WERI-Rb-1 (cell line): ENCODE measurements around the gene TBC1D13.
"Not testable (repeated sequence)": the region's sequence is repeated elsewhere in the genome, so short reads cannot be mapped to it uniquely, and the experiment has no call there.

Experiments
- DNase-seq: peaks from one replicate; pipeline ENCODE4 v3.0.0-alpha.2; 2020
- H3K27ac ChIP-seq: fragments of 250-450 bp; sonication (Bioruptor Pico); 2 replicates; pipeline ENCODE4 v1.5.1; 2020; ENCODE audit warnings: mild to moderate bottlenecking, moderate library complexity
- H3K27me3 ChIP-seq: fragments of 250-450 bp; sonication (Bioruptor Pico); 2 replicates; pipeline ENCODE4 v1.5.1; 2021; ENCODE audit warnings: mild to moderate bottlenecking, low read depth, moderate library complexity; ENCODE audit not compliant: insufficient read depth, severe bottlenecking
- H3K36me3 ChIP-seq: fragments of 250-450 bp; sonication (Bioruptor Pico); 2 replicates; pipeline ENCODE4 v1.5.1; 2020; ENCODE audit warnings: mild to moderate bottlenecking, moderate library complexity
- H3K4me3 ChIP-seq: 2 replicates; pipeline ENCODE4 v1.5.1; 2011; ENCODE audit warnings: low read depth, mild to moderate bottlenecking, control low read depth, low read length
- H3K9me3 ChIP-seq: fragments of 250-450 bp; sonication (Bioruptor Pico); 2 replicates; pipeline ENCODE4 v1.5.1; 2021; ENCODE audit warnings: mild to moderate bottlenecking, moderate library complexity; ENCODE audit not compliant: severe bottlenecking
- CTCF ChIP-seq: IDR thresholded peaks from 2 replicates; pipeline ENCODE4 v1.5.1; 2011; ENCODE audit warnings: low read depth, mild to moderate bottlenecking, control low read depth, inconsistent platforms, low read length

Gene TBC1D13

GRCh38 chr9:128770286-128771030, 16.6 kb upstream of the TBC1D13 start:
- H3K27ac ChIP-seq, result no peak overlapping the region; the same call in 1 of the 2 replicates
- DNase-seq, result no peak
- no peak for TF ChIP-seq CTCF

GRCh38 chr9:128771094-128771721, 15.8 kb upstream of the TBC1D13 start:
- Histone ChIP-seq H3K4me3 (peak overlapping the region; percentile 79), H3K36me3 (peaks cover 10% of the 10 kb centered on the region), H3K27ac (peak overlapping the region; percentile 82), H3K27me3 (no peaks in the 10 kb centered on the region), H3K9me3 (peaks cover 6% of the 10 kb centered on the region)
- no peak for DNase-seq
- no peak for TF ChIP-seq CTCF

More at GRCh38 chr9:128770286-128771030, 16.6 kb upstream of the TBC1D13 start:
- H3K4me3 ChIP-seq, result peak overlapping the region; percentile 79
- peaks cover 10% of the 10 kb centered on the region for H3K36me3 ChIP-seq
- H3K27me3 ChIP-seq, result no peaks in the 10 kb centered on the region
- H3K9me3 ChIP-seq, result no peaks in the 10 kb centered on the region

GRCh38 chr9:128771745-128772519, 15.1 kb upstream of the TBC1D13 start, which contains the start of gene ZER1:
ZER1 (minus strand) TSS chr9:128771927; CDS start chr9:128755565, 16,362 bp downstream.
- peak within 1 kb of the TSS; percentile 79 for H3K4me3 ChIP-seq
- peaks cover 7% of the 10 kb centered on the region for H3K9me3 ChIP-seq
- DNase-seq, result peak; percentile 94
- TF ChIP-seq CTCF, result no peak
- H3K27ac ChIP-seq, result peak within 1 kb of the TSS; percentile 82
- peaks cover 10% of the 10 kb centered on the region for H3K36me3 ChIP-seq
- no peaks in the 10 kb centered on the region for H3K27me3 ChIP-seq

- DNase-seq, result no peak
- H3K4me3 ChIP-seq, result no peak overlapping the region
- peaks cover 17% of the 10 kb centered on the region for H3K9me3 ChIP-seq
- no peaks in the 10 kb centered on the region for H3K27me3 ChIP-seq
- no peak overlapping the region; the same call in 1 of the 2 replicates for H3K27ac ChIP-seq
- no peak for TF ChIP-seq CTCF
- peaks cover 1% of the 10 kb centered on the region for H3K36me3 ChIP-seq
Measured at GRCh38 chr9:128773049-128773448, 14.0 kb upstream of the TBC1D13 start.

GRCh38 chr9:128774804-128775203, 12.2 kb upstream of the TBC1D13 start:
- Histone ChIP-seq H3K9me3 (peaks cover 21% of the 10 kb centered on the region), H3K27me3 (no peaks in the 10 kb centered on the region), H3K36me3 (no peaks in the 10 kb centered on the region; the same call in 1 of the 2 replicates), H3K4me3 (no peak overlapping the region), H3K27ac (no peak overlapping the region)
- no peak for TF ChIP-seq CTCF
- no peak for DNase-seq

GRCh38 chr9:128780093-128780492, 7.0 kb upstream of the TBC1D13 start:
- peaks cover 36% of the 10 kb centered on the region for H3K9me3 ChIP-seq
- H3K27ac ChIP-seq, DNase-seq, H3K4me3 ChIP-seq, H3K27me3 ChIP-seq, H3K36me3 ChIP-seq: not testable (repeated sequence)
